Small intestine (tissue), 7 donors: ENCODE data around the gene HIPK1. TPM values are rescaled to one million over a fixed set of nuclear protein-coding genes. Genes with fewer than 3 reads are reported as not detected.

Source experiments
- DNase-seq, 2 donors: peaks; one replicate each; pipeline versions ENCODE4 v3.0.0 to v3.0.0-alpha.2; 2013
- FAIRE-seq: peaks from 2 replicates; lab custom pipeline; 2012; peaks lifted over from hg19 to GRCh38; lab: Jason Lieb, UNC
- H3K27ac ChIP-seq, 3 donors: one replicate each; pipeline ENCODE4 v1.5.1; 2013; ENCODE audit warnings: low read length in 2 of 3, mild to moderate bottlenecking in 2 of 3, control low read depth in 1 of 3, inconsistent platforms in 1 of 3, low read depth in 1 of 3, moderate library complexity in 1 of 3
- H3K27me3 ChIP-seq, 3 donors: one replicate each; pipeline ENCODE4 v1.6.1; 2013; ENCODE audit warnings: low read length in 3 of 3, inconsistent platforms in 1 of 3; ENCODE audit not compliant: control insufficient read depth in 3 of 3, insufficient read depth in 3 of 3
- H3K36me3 ChIP-seq, 3 donors: one replicate each; pipeline ENCODE4 v1.6.1; 2013; ENCODE audit warnings: low read length in 3 of 3, inconsistent platforms in 1 of 3, low read depth in 1 of 3, mild to moderate bottlenecking in 1 of 3, moderate library complexity in 1 of 3; ENCODE audit not compliant: control insufficient read depth in 3 of 3, insufficient read depth in 2 of 3
- H3K4me1 ChIP-seq, 3 donors: one replicate each; pipeline ENCODE4 v1.6.1; 2013; ENCODE audit warnings: low read length in 2 of 3, inconsistent platforms in 1 of 3, low read depth in 1 of 3, mild to moderate bottlenecking in 1 of 3, moderate library complexity in 1 of 3; ENCODE audit not compliant: control insufficient read depth in 3 of 3, insufficient read depth in 2 of 3
- H3K4me3 ChIP-seq, 3 donors: one replicate each; pipeline ENCODE4 v1.5.1; 2013; ENCODE audit warnings: low read length in 3 of 3, control low read depth in 1 of 3, inconsistent platforms in 1 of 3, low read depth in 1 of 3, mild to moderate bottlenecking in 1 of 3, moderate library complexity in 1 of 3
- H3K9me3 ChIP-seq, 2 donors: one replicate each; pipeline ENCODE4 v1.6.1; 2013; ENCODE audit warnings: low read depth in 1 of 2, low read length in 1 of 2; ENCODE audit not compliant: control insufficient read depth in 2 of 2, insufficient read depth in 1 of 2
- WGBS, 3 donors: extraction: QIAGEN DNeasy Blood & Tissue Kit; methylation state at CpG; one replicate each; pipeline ENCODE4 v1.1.7; 2013; 5-methylcytosine and 5-hydroxymethylcytosine counted together
- polyA plus RNA-seq, 4 donors: library from polyadenylated mRNA; stranded (reverse) in 3 of 4; unstranded in 1 of 4; fragments of 200-250 nt in 3 of 4; fragments of 120-200 nt in 1 of 4; gene quantifications; one replicate each; pipeline versions ENCODE4 v1.2.1 to v1.2.3, GENCODE V29; 2013
- donor health status: healthy with polysubstance abuse.
- donor health status: control.
- donor health status: control.
- donor health status: Bipolar disorder and iron deficiency.
- donor health status: healthy.

Gene HIPK1
- polyA plus RNA-seq, 4 donors: 9.5 to 30.0 (median 10.8) TPM

DNA sequence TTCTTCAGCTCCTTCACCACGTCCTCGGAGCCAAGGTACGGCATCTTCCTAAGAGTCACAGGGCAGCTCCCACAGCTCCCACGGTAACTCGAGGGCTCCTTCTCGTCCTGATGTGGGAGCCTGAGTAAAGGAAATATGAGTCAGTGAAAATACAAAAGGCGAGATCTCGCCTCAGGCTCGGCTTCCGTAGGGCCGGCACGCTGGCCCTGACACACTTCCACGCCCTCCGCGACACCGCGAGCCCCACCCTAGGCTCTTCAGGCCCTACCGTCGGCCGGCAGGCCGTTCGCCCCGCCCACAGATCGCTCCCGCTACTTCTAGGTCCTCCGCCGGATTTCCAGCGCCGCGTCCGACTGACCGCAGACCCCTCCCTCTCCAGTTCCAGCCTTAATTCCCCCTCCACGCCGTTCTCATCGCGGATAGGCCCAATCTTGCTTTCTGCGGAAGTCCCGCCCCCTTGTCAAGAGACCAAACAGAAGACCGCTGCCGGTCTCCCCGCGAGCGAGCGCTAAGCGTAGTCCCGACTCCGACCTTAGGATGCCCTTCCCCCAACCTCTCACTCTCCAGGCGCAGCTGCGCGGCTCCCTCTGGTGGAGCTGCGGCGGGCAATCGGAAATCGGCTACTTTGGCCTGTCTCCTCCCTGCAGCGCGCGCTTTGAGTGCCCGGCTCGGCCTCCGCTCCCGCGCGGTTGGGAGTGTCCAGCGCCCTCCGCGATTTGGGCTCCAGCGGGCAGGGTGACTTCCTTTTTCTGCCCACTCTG, 24.3 kb upstream of the HIPK1 start, which contains the start of the genes AP4B1 and DCLRE1B:
TSS of gene AP4B1 (minus strand) at position 126 of the 761 bp plus-strand sequence. CDS start at position 44, 82 bp downstream.
TSS of gene DCLRE1B (plus strand) at position 653 of the 761 bp plus-strand sequence. CDS start 261 bp downstream, outside the sequence.
- H3K4me3 ChIP-seq: peak within 1 kb of the TSS; percentile 60 to 83 (median 80)
- H3K27me3 ChIP-seq: no peaks in the 10 kb centered on the region
- FAIRE-seq: no peak
- H3K36me3 ChIP-seq: peaks cover 0 to 16% (median 7%) of the 10 kb centered on the region in 3 donors
- no peaks in the 10 kb centered on the region for H3K9me3 ChIP-seq
- 0 to 1% (median 0%) methylated on average over 59 to 67 of the region's 67 CpGs for WGBS, 3 donors
- peak within 1 kb of the TSS; percentile 86 to 92 (median 91) for H3K27ac ChIP-seq
- H3K4me1 ChIP-seq: peaks cover 15 to 43% (median 28%) of the 10 kb centered on the region in 3 donors
- peak; percentile 100 for DNase-seq

DNA sequence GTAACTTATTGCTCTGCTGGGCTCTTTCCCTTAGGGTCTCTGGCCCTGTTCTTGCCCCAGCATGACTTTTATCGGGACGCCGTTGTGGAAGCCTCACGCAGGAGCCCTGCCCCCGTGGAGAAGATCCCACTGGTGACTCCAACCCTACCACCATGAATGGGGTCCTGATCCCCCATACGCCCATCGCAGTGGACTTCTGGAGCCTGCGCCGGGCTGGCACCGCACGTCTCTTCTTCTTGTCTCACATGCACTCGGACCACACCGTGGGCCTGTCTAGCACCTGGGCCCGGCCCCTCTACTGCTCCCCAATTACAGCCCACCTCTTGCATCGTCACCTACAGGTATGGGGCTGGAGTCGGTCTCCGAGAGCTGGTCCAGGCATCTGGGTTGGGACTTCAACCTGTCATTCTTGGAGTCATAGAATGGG, 23.7 kb upstream of the HIPK1 start:
- no peaks in the 10 kb centered on the region for H3K27me3 ChIP-seq
- no peaks in the 10 kb centered on the region for H3K9me3 ChIP-seq
- no peak for FAIRE-seq
- H3K4me1 ChIP-seq: peaks cover 11 to 37% (median 23%) of the 10 kb centered on the region in 3 donors
- H3K27ac ChIP-seq: peak overlapping the region in 2 of 3 donors; percentile 86 to 92
- WGBS, 3 donors: 0 to 1% (median 0%) methylated on average over 17 of the region's 17 CpGs
- H3K36me3 ChIP-seq: peaks cover 0 to 15% (median 2%) of the 10 kb centered on the region in 3 donors
- DNase-seq: no peak
- peak overlapping the region; percentile 60 to 83 (median 80) for H3K4me3 ChIP-seq

DNA sequence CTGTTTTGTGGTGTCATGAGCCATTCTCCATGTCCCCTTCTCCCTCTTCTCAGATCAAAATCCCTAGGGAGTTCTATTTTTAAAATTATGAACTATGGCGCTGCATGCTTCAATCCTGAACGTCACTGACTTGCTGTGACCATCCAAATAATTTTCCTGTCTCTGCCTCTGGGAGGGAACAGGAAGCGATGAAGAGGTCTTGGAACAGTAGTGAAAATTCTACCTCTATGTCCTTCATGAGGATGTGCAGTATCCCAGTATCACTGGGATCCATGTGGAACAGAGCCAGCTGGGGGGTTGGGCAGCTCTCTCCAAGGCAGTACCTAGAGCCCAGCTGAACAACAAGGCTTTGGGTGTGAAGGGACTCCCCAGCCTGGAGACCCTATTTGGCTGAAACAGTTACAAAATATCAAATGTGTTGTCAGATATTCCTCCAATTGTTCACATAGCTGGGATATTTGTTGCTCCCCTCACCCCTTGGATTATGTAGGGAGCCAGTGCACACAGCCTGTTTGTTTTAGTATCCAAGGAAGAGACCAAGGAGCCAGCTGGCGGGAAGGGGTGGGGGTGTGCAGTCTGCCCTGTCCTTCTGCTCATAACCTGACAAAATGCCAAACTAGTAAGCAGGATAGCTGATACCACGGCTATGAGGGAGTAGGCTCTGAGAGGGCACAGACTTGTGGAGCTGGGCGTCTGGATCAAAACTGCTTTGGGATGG, 16.4 kb upstream of the HIPK1 start:
- H3K4me3 ChIP-seq: no peak overlapping the region
- no peak for FAIRE-seq
- WGBS, 3 donors: 48 to 62% (median 59%) methylated on average over 6 of the region's 6 CpGs
- no peaks in the 10 kb centered on the region for H3K27me3 ChIP-seq
- peaks cover 0 to 32% (median 2%) of the 10 kb centered on the region in 3 donors for H3K36me3 ChIP-seq
- H3K9me3 ChIP-seq: no peaks in the 10 kb centered on the region
- DNase-seq: peak in 1 of 2 donors; percentile 22
- H3K4me1 ChIP-seq: peaks cover 0 to 8% (median 0%) of the 10 kb centered on the region in 3 donors
- peak overlapping the region in 2 of 3 donors; percentile 57 to 80 for H3K27ac ChIP-seq

DNA sequence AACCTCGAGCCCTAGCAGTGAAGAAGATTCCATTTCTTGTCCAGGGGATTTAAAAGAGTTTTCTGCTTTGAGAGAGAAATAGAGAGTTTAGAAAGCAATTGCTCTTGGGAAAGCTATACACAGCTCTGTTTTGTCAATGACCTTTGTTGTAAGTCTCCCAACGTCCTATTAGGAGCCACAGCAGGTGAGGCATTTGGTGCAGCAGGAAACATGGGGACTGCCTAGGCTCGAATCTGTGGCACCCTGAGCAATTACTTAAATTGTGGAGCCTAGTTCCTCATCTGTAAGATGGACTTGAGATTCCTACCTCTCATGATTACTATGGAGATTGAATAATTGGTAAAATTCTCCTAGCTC, 15.8 kb upstream of the HIPK1 start:
- Histone ChIP-seq H3K4me1 (peaks cover 0 to 8% (median 0%) of the 10 kb centered on the region in 3 donors), H3K27me3 (no peaks in the 10 kb centered on the region), H3K9me3 (no peaks in the 10 kb centered on the region), H3K36me3 (peaks cover 0 to 30% (median 2%) of the 10 kb centered on the region in 3 donors), H3K4me3 (no peak overlapping the region), H3K27ac (peak overlapping the region in 2 of 3 donors; percentile 57 to 80)
- WGBS, 3 donors: 21 to 42% (median 39%) methylated on average over 3 of the region's 3 CpGs
- DNase-seq (no peak), FAIRE-seq (no peak)

DNA sequence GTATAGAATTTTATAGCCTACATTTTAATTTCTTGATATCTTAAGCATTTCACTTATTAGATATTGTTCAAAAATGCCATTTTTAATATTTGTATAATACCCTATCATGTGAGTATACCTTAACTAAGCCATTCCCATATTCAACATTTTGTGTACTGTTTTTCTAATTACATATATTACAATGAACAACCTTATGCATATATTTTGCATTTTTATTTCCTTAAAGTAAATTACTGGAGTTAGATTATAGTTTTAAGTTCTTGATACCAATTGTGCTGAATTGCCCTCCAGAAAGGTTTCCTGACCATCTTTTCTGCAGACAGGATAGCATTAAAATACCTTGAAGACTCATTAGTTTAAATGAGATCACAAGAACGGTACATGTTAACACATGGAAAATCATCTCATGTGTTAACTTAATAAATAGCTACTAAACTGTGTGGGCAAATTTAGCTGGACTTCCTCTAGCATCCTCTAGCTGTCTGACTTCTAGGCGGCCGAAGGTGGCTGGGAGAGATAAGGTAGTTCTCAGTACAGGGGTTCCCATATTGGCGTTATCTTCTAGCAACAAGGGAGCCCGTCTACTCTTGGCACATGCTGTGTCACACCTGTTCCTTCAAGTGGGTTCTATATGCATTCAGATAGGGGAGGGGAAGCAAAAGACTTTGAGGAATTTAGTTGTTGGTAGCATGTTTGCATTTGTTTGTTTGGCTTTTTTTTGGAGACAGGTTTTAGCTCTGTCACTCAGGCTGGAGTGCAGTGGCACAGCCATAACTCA, 15.0 kb upstream of the HIPK1 start:
- Histone ChIP-seq H3K4me3 (no peak overlapping the region), H3K9me3 (no peaks in the 10 kb centered on the region), H3K36me3 (peaks cover 0 to 26% (median 2%) of the 10 kb centered on the region in 3 donors), H3K4me1 (peaks cover 0 to 8% (median 0%) of the 10 kb centered on the region in 3 donors), H3K27ac (no peak overlapping the region), H3K27me3 (no peaks in the 10 kb centered on the region)
- 50 to 73% (median 63%) methylated on average over 5 of the region's 5 CpGs for WGBS, 3 donors
- DNase-seq (no peak), FAIRE-seq (no peak)

DNA sequence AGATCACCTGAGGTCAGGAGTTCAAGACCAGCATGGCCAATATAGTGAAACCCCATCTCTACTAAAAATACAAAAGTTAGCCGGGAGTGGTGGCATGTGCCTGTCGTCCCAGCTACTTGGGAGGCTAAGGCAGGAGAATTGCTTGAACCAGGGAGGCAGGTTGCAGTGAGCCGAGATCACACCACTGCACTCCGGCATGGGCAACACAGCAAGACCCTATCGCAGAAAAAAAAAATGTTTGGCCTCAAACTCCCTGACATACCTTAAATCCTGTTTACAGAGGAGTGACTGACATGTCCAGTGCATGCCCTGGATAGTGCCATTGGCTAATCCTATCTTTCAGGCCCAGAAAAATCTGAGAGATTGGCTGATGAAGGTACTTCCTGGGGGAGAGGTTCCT, 12.2 kb upstream of the HIPK1 start:
- no peaks in the 10 kb centered on the region for H3K9me3 ChIP-seq
- H3K36me3 ChIP-seq: peaks cover 0 to 11% (median under 1%) of the 10 kb centered on the region in 3 donors
- peaks cover 0 to 8% (median 0%) of the 10 kb centered on the region in 3 donors for H3K4me1 ChIP-seq
- FAIRE-seq (no peak), DNase-seq (no peak)
- H3K4me3 ChIP-seq: no peak overlapping the region
- no peak overlapping the region for H3K27ac ChIP-seq
- H3K27me3 ChIP-seq: no peaks in the 10 kb centered on the region
- WGBS, 3 donors: 97 to 98% (median 98%) methylated on average over 5 of the region's 5 CpGs

DNA sequence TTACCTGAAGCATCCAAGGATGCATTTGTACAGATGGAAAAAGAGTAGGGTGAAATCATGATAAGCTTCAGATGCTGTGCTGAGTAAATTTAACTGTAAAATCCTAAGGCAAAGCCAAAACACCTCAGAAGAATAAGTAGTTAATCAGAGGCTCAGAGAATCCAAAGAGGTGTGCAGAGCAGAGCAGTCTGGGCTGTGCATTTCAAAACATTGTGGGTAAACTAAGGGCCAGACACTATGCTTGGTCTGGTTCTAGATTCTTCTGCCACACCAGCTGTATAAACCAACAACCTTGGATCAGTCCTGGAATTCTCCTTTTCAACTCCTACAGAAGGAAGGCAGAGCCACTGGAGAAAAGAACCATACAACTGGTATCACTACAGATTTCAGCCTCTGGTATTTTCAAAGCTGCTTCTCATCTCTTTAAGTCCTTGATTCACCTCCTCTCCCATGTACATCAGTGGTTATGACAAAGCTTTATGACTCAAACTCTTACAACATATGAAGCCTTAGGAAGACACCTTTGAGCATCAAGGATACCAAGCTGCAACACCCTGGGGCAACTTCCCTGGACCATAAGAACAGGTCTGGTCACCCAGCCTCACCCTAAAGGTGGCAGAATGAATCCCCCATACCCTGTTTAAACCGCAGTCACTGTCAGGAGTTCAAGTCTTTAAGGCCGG, 11.6 kb upstream of the HIPK1 start:
- DNase-seq: no peak

More for the DNA sequence above, 11.6 kb upstream of the HIPK1 start:
- FAIRE-seq: no peak
- peaks cover 0 to 6% (median 0%) of the 10 kb centered on the region in 3 donors for H3K4me1 ChIP-seq
- peaks cover 0 to 9% (median 0%) of the 10 kb centered on the region in 3 donors for H3K36me3 ChIP-seq
- WGBS, 3 donors: 88 to 100% (median 88%) methylated on average over 2 of the region's 2 CpGs
- no peaks in the 10 kb centered on the region for H3K9me3 ChIP-seq
- H3K27ac ChIP-seq: no peak overlapping the region
- H3K27me3 ChIP-seq: no peaks in the 10 kb centered on the region
- no peak overlapping the region for H3K4me3 ChIP-seq
